GM19467 (cell line): ENCODE data around the gene TMA16.
"Not testable (repeated sequence)": the region's sequence is repeated elsewhere in the genome, so short reads cannot be mapped to it uniquely, and the experiment has no call there.

ENCODE experiments used
- ATAC-seq: cut with Tn5 transposase; IDR thresholded peaks from one replicate; pipeline ENCODE4 v1.9.1; 2021; ENCODE audit warnings: mild to moderate bottlenecking, moderate library complexity; ENCODE audit not compliant: unreplicated experiment

Gene TMA16

DNA sequence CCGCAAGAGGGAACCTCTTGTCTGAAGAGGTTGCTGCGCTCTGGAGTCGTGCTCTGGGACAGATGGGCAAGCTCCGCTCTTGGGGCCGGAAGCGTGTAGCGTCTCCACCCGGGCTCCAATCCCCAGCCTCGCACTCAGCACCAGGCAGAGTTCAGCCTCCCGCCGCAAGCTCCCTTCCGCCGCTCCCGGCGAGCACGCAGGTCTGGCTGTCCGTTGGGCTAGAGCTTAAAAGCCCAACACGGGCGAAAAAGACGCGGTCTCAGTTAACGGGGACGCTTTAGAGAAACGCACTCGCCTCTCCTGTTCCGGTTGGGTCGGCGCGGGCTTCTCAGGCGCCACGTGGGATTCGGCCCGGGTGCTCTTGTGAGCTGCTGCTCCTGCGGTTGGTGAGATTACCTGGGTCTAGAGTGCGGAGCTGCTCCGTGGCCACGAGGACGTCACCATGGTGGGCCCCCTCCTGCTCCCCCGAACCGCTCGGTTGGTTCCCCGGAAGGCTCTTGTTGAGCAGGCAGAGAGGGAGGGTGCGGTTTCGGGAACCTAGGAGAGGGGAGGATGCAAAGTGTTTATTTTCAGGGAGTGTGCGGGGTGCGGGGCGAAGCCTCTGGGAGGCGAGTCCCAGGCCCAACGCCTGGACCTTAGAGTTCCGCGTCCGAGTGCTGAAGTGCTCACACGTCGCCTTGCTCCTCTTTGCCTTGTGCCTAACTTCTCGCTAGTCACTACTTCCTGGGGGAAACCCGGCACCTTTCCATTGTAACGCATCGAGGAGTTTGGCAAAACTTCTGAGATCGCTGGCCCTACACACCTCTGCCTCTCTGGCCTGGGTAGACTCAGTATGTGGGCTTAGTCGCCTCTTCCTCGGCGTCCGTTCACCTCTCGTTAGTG is at the start of gene TMA16:
Gene TMA16 (plus strand): TSS at position 331 of the 882 bp plus-strand sequence. CDS start 112 bp downstream, at position 443.
- peak; percentile 85 for ATAC-seq

DNA sequence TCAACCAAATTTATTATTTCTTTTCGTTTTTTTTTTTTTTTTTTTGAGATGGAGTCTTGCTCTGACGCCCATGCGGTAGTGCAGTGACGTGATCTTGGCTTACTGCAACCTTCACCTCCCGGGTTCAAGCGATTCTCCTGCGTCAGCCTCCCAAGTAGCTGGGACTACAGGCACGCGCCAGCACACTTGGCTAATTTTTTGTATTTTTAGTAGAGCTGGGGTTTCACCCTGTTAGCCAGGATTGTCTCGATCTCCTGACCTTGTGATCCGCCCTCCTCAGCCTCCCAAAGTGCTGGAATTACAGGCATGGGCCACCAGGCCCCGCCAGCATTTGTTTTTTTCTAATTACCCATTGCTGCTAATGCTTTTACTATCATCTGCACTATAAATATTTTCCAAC is 47.5 kb upstream of the TMA16 start:
- ATAC-seq, result not testable (repeated sequence)

DNA sequence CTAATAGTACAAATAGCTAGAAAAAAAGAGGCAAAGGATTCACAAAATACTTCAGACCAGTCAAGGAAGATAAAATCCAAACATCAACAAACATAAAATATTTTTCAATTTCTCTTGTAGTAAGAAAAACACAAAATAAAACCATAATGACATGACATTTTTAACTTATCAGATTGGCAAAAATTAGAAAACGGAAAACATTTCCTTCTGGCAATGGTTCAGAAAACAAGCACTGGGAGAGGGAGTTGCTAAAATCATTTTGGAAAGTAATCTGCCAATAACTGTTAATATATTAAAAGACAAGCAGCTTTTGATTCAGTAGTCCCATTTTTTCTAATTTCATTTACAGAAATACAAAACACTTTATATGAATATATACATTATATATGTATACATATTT is 47.0 kb upstream of the TMA16 start:
- no peak for ATAC-seq

GRCh38 chr4:163448540-163449203 is 45.8 kb upstream of the TMA16 start:
- ATAC-seq, result no peak

GRCh38 chr4:163462556-163462955 is 31.9 kb upstream of the TMA16 start:
- ATAC-seq, result no peak

DNA sequence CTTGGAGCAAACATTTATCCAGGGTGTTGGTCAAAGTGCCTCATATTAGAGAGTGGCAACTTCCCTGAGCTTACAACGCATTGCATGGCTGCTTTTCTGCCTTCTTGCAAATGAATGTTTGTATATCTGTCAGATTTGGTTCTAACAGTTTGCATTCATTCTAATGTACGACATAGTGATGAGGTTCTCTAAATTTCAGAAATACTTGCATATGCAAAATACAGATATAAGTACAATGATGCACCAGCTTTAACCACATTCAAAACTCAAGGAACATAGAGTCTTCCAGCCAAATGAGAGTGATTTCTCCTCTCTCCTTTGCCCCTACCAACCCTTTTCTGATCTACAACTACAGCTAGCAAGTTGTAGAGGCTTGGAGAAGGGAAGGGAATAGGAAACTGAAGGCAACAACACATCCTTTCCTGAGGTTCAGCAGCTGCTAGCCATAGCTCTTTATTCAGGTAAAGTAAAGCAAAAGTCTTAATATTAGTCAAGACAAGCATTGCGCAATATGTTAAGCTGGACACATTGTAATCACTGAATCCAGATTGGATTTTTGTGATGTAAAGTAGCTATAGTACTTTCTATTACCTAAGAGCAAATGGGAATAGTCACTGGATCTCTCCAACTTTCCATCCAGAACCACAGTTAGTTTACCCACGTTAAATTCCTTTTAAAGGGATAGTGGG is 27.3 kb upstream of the TMA16 start:
- ATAC-seq, result no peak

GRCh38 chr4:163470391-163470790 is 24.1 kb upstream of the TMA16 start:
- no peak for ATAC-seq

- ATAC-seq, result no peak
Measured at GRCh38 chr4:163473130-163473529, 21.4 kb upstream of the TMA16 start.

DNA sequence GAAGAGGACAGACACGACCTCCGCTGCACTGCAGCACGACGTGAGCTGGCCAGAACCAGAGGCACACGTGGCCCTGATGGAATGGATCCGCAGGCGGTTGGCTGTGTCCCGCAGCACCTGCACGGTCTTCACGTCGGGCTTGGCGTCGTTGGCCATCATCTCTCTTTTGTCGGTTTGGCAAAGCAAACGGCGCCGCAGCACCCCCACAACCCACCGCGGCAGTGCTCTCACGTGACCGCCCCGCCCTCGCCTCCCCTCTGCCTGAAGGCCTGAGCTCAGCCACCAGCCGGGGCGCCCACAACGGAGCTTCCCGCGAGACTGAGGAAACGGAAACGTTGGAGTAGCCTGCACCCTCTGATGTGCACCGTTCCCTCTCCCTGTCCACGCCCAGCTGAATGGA is 20.9 kb upstream of the TMA16 start, which contains the start of gene TKTL2:
Gene TKTL2 (minus strand): TSS at position 179 of the 400 bp plus-strand sequence. CDS start 20 bp downstream, at position 159.
- ATAC-seq, result no peak

- no peak for ATAC-seq
Measured at GRCh38 chr4:163474027-163474426, 20.5 kb upstream of the TMA16 start.

GRCh38 chr4:163476761-163477438 is 17.6 kb upstream of the TMA16 start:
- no peak for ATAC-seq

DNA sequence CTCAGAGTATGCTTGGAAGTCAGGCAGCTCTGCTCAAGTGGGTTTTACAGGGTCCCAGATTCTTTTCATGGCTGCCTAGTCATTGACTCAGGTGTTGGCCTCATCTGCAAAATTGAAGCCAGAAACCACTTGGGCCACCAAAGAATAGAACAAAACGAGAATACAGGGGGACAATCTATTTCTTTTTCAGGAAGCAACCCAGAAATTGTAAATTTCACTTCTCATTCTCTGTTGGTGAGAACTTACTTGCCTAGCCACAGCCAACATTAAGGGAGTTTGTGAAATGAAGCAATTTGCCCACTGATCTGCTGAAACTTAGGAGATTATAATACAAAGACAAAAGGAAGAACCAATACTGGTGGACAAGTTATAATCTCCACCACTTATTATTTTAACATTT is 12.3 kb upstream of the TMA16 start:
- ATAC-seq, result peak; percentile 63

GRCh38 chr4:163484906-163485305 is 9.6 kb upstream of the TMA16 start:
- ATAC-seq, result no peak

GRCh38 chr4:163485589-163485988 is 8.9 kb upstream of the TMA16 start:
- ATAC-seq, result no peak

- no peak for ATAC-seq
Measured at GRCh38 chr4:163486321-163486720, 8.2 kb upstream of the TMA16 start.

DNA sequence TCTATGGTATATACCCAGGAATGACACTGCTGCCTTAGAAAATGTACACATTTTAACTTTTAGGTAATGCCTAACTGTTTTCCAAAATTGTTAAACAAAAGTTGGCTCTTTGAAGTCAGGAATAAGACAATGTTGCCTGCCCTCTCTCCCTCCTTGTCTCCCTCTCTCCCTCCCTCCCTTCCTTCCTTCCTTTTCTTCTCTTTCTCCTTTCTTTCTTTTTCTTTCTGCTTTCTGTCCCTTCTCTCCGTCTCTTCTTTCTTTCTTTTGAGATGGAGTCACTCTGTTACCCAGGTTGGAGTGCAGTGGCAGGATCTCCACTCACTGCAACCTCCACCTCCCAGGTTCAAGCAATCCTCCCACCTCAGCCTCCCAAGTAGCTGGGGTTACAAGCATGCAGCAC is 4.6 kb upstream of the TMA16 start:
- ATAC-seq, result no peak

- no peak for ATAC-seq
Measured at GRCh38 chr4:163492951-163493504, 1.5 kb upstream of the TMA16 start.

GRCh38 chr4:163493643-163494359 is 689 bp upstream of the TMA16 start:
- no peak for ATAC-seq

DNA sequence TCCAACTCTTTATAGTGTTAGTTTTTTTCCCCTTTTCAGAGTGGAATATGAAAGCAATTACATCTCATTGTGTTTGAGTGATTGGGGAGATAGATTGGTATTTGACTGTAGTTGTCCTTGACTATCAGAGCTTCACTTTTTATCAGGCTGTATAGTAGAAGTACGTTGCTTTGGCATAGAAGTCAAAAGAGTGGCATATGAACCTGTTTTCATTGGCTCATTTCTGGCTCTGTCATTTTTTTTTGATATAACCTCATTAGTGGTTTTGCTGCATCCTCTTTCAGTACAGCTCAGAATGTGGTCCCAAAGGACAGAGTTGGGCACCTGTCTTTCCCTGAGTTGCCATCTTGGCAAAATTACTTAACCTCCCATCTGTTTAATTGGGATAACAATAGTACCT is 1.4 kb downstream of the TMA16 start:
- peak; percentile 31 for ATAC-seq

- ATAC-seq, result no peak
Measured at GRCh38 chr4:163500586-163500985, 6.1 kb downstream of the TMA16 start.
